ENCODE data around the gene RREB1.

- TF ChIP-seq CTCF (IDR thresholded peaks at IDR 0.05) (no peak), POLR2A (IDR thresholded peaks at IDR 0.05) (no peak), POLR2AphosphoS5 (IDR thresholded peaks at IDR 0.05) (no peak)
Observed at GRCh38 chr6:7262746-7263518, 155.2 kb downstream of the RREB1 start.

All from upper lobe of left lung (tissue), 4 donors.